Erythroblast (primary cell): ENCODE measurements around the gene ZNF587.

Source experiments
- GATA1 ChIP-seq: IDR thresholded peaks from 2 replicates; pipeline ENCODE4 v1.6.1; 2011; ENCODE audit warnings: low read depth, mild to moderate bottlenecking, control low read depth, low read length, moderate library complexity
- POLR2A ChIP-seq: IDR thresholded peaks from 2 replicates; pipeline ENCODE4 v1.6.1; 2011; ENCODE audit warnings: mild to moderate bottlenecking, low read length

DNA sequence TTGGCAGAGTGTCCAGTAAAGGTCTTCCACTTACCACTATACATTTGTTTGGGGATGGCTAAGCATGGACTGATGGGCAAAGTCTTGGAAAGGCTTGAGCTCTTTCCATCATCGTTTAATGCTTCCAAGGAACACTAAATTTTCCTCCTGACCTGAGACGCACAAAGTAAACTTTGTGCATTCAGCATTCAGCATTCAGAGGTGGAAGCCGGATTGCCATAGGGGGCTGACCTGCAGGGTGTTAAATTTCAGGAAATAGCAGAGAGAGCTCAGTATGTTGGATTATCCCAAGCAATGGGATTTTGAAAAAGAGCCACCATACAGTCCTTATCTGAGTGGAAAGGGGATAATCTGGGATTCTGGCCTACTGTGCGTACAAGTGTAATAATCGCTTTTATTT lies 49.0 kb upstream of the ZNF587 start:
- no peak for TF ChIP-seq POLR2A
- TF ChIP-seq GATA1: no peak
